HG02973 (cell line): ENCODE data around the gene RGS1.
"Not testable (repeated sequence)": the region's sequence is repeated elsewhere in the genome, so short reads cannot be mapped to it uniquely, and the experiment has no call there.

Source experiments
- ATAC-seq: cut with Tn5 transposase; IDR thresholded peaks from one replicate; pipeline ENCODE4 v1.9.1; 2021; ENCODE audit warnings: moderate library complexity; ENCODE audit not compliant: unreplicated experiment

The RGS1 gene, protein sequence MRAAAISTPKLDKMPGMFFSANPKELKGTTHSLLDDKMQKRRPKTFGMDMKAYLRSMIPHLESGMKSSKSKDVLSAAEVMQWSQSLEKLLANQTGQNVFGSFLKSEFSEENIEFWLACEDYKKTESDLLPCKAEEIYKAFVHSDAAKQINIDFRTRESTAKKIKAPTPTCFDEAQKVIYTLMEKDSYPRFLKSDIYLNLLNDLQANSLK

DNA sequence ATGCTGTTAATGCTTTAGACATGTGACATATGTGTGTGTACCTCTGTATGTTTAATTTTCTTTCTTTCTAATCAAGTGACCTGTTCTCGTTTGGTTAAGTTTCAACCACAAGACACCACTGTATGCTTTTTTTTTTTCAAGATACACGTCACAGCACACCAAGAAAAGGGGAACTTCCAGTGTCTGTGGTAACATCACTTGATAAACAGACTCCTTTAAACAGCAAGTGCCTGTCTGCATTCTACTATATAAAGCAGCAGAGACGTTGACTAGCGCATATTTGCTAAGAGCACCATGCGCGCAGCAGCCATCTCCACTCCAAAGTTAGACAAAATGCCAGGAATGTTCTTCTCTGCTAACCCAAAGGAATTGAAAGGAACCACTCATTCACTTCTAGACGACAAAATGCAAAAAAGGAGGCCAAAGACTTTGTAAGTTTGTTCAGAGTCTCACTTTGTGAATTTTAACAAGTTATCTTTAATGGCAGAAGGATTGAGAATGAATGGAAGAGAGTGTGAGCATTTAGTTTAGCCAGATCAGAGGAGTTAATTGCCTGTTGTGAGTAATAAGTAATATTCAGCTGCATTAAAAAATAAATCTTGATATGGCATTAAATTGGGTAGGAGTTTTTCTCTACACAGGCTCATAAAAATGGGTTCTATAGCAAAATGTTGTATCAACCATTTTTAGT lies at the start of gene RGS1:
TSS of gene RGS1 (plus strand) at position 275 of the 691 bp plus-strand sequence. CDS start at position 295, 20 bp downstream.
- ATAC-seq: peak; percentile 84

DNA sequence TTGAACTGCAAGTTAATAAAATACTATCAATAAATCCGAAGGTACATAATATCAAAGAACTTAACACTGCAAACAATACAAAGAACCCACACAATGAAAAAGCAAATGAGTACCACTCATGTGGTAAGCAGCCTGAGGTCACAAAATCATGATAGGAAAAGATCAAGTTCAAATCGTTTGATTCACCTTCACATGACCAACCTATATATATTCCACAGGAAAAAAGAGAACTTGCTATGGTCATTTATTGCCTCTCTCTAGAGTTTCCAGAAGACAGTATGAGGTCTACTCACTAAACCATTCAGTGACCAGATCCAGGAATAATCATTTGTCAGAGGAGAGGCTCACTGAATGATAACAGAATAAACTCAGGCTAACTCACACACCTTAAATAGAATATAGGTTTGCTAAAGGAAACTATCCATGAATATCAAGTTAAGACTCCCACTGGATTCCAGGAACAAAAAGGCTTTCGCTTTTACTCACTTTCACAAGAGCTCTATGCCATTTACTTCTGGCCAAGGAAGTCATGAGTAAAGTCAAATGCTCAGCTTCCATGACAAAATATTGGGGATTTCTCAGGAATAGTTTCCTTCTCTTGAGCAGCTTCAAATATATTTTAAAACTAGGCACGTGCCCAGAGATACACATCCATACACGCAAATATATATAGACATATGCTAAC lies 48.3 kb upstream of the RGS1 start:
- ATAC-seq: no peak

DNA sequence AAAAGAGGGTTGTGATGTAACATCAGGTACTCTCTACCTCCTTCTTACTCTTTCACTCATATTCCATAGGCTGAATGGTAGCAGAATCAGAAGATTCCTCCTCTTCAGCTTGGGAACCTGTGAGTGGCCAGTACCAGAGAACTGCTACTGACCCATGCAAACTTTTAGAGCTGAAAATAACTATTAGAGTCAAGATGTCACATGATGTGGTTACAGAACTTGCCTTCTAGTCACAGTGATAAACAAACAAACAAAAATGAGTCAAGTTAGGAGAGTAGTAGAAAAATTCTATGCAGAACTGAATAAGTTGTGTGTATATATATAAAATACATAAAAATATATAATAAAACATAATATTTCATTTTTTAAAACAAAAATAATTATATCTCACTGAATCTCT lies 47.6 kb upstream of the RGS1 start:
- ATAC-seq: peak; percentile 32

GRCh38 chr1:192529031-192529755 lies 46.4 kb upstream of the RGS1 start:
- no peak for ATAC-seq

- no peak for ATAC-seq
Measured at GRCh38 chr1:192529811-192530210, 45.8 kb upstream of the RGS1 start.

DNA sequence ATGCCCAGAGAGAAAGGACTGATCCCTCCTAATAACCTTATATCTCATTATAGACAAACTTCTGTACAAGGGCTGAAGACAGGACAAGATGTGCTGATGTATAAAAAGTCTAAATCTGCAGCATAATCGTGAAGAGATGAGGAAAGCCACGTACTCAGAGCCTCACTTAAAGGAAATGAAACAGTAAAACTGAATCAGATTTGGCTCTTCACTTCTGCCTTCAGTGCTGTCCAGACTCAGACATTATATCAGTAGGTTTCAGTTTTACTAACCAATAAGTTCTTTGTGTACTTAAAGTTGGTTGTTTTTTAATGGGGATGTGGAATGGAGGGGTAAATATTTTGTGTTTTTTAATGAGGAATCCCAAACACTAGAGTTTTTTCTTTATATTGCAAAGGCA lies 45.3 kb upstream of the RGS1 start:
- ATAC-seq: peak; percentile 98

DNA sequence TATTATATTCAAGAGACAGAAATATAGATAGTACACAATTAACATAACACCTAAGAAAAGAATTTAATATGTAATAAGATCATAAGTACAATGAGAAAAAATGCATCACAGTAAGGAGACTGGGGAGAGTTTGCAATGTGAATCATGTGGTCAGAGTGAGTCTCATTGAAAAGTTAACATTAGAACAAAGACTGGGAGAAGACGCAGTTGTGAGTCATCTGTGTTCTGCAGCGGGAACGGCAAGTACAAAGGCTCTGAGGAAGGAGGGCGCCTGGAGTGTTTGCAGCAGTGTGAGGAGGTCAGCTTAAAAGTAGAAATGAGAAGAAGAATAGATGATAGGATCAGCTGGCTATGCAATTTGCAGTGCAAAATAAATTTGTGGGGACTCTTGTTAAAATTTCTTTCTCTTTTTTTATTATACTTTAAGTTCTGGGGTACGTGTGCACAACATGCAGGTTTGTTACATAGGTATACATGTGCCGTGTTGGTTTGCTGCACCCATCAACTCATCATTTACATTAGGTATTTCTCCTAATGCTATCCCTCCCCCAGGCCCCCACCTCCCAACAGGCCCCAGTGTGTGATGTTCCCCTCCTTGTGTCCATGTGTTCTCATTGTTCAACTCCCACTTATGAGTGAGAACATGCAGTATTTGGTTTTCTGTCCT lies 44.4 kb upstream of the RGS1 start:
- not testable (repeated sequence) for ATAC-seq

DNA sequence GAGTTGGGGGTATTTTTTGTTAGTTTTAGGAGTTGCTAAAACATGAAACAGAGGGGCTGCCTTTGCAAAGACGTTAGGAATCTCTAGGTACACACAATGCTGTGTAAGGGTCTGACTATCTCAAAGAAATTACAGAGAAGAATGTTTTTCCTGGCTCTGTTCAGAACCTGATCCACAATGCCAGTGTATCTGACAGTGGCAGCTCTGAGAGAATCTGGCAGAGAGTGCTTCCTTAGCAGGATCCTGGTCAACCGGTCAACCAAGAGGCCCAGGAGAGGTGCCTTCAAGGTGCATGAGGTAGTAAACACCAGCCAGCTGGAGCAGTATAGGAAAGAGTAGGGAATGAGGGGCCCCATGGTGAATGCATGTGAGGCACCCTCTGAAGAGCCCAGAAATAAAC lies 40.9 kb upstream of the RGS1 start:
- no peak for ATAC-seq

- ATAC-seq: no peak
Measured at GRCh38 chr1:192535916-192536664, 39.5 kb upstream of the RGS1 start.

GRCh38 chr1:192538407-192539296 lies 36.9 kb upstream of the RGS1 start:
- ATAC-seq: peak; percentile 90

DNA sequence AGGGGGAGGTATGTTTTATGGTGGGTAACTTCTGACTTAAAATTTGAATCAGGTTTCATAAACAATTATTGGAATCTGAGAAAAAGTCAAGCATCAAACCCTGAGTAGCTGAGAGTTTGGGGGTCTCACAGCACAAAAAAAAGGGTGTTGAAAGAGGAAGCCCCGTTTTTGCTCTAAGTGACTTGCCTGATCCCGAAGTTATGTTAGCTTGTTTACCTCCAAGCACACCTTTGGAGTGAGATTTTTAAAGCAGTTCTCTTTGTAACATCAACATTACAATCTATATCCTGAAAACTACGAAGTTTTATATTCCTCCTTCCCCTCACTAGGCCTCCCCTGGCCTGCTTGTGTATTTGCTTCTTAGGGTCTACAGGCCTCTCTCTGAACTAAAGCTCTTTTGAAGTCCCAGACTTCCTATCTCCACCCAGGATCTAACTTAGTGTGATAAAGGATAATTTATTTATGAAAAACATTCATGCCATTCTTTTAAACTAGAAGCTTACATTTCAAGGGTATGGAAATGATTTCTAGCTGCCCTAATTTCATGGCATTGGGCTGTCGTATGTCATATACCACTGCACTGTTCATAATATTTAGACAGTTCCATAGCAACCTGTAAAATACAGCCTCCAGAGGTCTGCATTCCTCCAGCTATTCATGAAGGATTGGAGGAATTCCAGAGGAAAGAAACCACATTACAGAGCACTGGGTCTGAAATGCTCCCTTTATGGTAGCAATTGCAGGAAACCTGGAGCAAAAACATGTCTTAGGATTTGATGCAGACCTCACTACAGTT lies 36.1 kb upstream of the RGS1 start:
- ATAC-seq: peak; percentile 1

- ATAC-seq: no peak
Measured at GRCh38 chr1:192543445-192543844, 32.1 kb upstream of the RGS1 start.

DNA sequence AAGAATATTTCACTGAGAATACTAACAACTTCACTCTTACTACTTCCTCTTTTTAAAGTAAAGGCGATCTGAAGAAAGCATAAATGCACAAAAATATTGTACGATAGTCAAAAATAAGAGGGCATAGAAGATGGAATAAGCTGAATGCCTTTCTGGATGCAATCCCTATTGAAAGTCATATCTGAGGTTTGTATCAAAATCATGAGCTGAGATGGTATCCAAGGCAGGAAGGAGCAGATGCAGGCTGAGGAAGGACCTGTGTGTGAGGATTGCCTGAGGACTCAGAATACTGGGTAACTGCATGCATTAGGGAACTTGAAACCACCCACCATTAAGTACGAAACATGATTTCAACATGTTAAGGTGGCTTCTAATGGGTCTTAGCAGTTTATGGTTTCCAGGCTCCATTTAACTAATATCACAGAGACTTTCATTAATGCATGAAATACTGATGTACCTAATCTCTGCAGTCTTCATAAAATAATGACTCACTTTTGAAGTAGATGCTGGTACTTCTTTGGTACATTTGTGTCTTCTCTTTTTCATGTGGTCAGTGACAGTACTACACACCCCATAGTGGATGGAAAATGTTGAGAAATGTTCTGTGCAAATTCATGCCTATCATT lies 29.6 kb upstream of the RGS1 start:
- ATAC-seq: peak; percentile 64

DNA sequence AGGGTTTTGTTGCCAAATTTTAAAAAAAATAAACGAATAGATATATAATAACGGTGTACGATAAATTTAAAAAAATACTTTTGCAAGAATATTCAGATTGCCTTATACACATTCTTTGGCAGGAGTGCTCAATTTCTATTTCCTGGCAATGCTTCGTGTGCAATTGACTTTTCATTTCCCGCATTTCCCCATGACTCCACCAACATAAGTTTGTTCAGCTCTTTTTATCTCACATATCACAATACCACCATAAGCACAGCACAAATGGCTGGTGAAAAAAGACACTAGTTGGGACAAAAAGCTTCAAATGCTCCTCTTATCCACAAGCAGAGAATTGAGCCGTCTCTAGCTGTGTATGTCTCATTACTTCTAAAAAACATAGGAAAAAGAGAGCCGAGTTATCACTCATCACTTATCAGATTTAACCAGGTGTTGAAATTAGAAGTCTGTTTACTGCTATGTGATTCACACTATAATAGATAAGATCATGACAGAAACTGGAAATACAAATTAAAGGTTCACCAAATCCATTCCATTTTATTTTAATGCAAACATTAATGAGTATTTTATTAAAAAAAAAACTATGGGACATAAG lies 28.9 kb upstream of the RGS1 start:
- no peak for ATAC-seq

GRCh38 chr1:192547501-192547900 lies 28.1 kb upstream of the RGS1 start:
- no peak for ATAC-seq

DNA sequence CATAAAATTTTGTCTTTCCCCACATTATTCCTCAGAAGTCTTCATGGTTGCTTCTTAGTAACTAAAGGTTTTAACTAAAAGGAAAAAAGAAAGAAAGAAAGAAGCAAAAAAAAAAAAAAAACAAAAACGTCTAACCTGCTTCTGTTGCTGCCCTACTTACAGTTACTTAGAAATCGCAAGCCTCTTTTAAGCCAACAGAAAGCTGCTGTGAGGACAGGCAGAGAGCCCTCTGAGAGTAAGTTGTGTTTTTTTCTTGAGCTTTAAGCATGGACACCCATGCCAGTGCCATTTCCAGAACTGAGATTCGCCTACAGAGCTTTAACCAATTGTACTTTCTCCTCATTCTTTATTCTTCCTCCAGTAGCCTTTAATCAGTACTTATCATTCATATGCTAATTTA lies 25.6 kb upstream of the RGS1 start:
- ATAC-seq: no peak

GRCh38 chr1:192550922-192551534 lies 24.5 kb upstream of the RGS1 start:
- peak; percentile 60 for ATAC-seq
